HG02678 (cell line): ENCODE data around the gene C5orf22.
"Not testable (repeated sequence)": the region's sequence is repeated elsewhere in the genome, so short reads cannot be mapped to it uniquely, and the experiment has no call there.

ENCODE experiments used
- ATAC-seq: cut with Tn5 transposase; IDR thresholded peaks from one replicate; pipeline ENCODE4 v1.9.1; 2021; ENCODE audit warnings: mild to moderate bottlenecking, moderate library complexity; ENCODE audit not compliant: unreplicated experiment

The C5orf22 gene

GRCh38 chr5:31602305-31602704, 70.2 kb downstream of the C5orf22 start:
- ATAC-seq: not testable (repeated sequence)

- no peak for ATAC-seq
Measured at GRCh38 chr5:31604240-31604639, 72.1 kb downstream of the C5orf22 start.

GRCh38 chr5:31604644-31605043, 72.5 kb downstream of the C5orf22 start:
- no peak for ATAC-seq
